Activated CD4-positive, alpha-beta T cell treated with anti-CD3 and anti-CD28 coated beads, Interleukin-10, Interleukin-2, amounts not matched to agents 100 ng/mL and 50 ng/mL, durations not matched to agents 16 hours and 8 hours (primary cell): ENCODE data around the gene ATAD1.
"Not testable (repeated sequence)": the region's sequence is repeated elsewhere in the genome, so short reads cannot be mapped to it uniquely, and the experiment has no call there.

Source experiments
- DNase-seq: peaks from one replicate; pipeline ENCODE4 v3.0.0-alpha.2; 2020

The ATAD1 gene

DNA sequence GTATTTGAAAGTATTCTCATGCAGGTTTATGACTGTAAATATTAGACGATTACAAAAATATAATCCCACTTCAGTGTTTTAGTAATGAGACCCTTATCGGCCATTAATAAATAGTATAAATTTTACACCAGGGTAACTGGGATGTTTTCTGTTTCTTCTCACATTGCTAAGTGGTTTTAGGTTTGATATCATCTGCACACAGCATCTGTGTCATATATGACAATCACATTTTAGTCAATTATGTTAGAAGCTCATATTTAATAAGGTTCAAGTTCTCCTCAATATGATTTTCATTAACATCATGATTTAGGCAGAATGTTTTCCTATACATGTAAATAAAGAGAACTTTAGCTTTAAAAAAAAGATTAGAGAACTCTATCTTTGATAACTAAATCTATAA, 66.8 kb downstream of the ATAD1 start:
- no peak for DNase-seq

- no peak for DNase-seq
These were observed 67.2 kb downstream of the ATAD1 start for GRCh38 chr10:87750817-87751216.

GRCh38 chr10:87750001-87750671, 67.9 kb downstream of the ATAD1 start:
- DNase-seq: peak; percentile 28

DNA sequence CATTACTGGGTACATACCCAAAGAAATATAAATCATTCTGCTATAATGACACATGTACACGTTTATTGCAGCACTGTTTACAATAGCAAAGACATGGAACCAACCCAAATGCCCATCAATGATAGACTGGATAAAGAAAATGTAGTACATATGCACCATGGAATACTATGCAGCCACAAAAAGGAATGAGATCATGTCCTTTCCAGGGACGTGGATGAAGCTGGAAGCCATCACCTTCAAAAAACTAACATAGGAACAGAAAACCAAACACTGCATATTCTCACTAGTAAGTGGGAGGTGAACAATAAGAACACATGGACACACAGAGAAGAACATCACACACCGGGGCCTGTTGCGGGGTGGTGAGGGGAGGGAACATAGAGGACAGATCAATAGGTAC, 69.8 kb downstream of the ATAD1 start:
- not testable (repeated sequence) for DNase-seq

GRCh38 chr10:87746911-87747310, 71.1 kb downstream of the ATAD1 start:
- DNase-seq: no peak

DNA sequence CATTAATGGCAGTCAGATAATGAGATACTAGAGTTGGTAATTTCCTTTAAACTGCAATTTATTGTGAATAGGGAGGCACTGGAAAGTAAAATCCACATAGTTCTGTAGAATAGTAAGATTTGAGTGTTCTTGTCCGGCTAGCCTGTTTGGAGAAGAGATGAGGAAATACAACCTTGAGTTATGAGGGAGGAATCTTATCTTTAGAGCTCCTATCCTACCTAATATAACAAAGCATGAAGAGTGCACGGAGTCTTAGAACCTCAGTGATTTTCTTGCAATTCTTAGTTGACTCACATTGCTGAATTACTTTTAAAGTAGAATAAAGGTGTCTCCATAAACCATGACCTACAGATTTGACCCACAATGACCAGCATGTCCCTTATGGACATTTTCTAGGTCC, 73.4 kb downstream of the ATAD1 start:
- DNase-seq: no peak

- not testable (repeated sequence) for DNase-seq
These were observed 74.9 kb downstream of the ATAD1 start for GRCh38 chr10:87742992-87743610.

GRCh38 chr10:87740254-87740655, 77.8 kb downstream of the ATAD1 start:
- DNase-seq: no peak

- no peak for DNase-seq
These were observed 78.3 kb downstream of the ATAD1 start for GRCh38 chr10:87739703-87740102.

- not testable (repeated sequence) for DNase-seq
These were observed 79.8 kb downstream of the ATAD1 start for GRCh38 chr10:87738253-87738652.

GRCh38 chr10:87734987-87735827, 82.8 kb downstream of the ATAD1 start:
- peak; percentile 43 for DNase-seq

GRCh38 chr10:87733081-87733480, 84.9 kb downstream of the ATAD1 start:
- no peak for DNase-seq

GRCh38 chr10:87729940-87730339, 88.1 kb downstream of the ATAD1 start:
- no peak for DNase-seq

GRCh38 chr10:87724789-87725188, 93.2 kb downstream of the ATAD1 start:
- DNase-seq: no peak

GRCh38 chr10:87723500-87723899, 94.5 kb downstream of the ATAD1 start:
- no peak for DNase-seq

DNA sequence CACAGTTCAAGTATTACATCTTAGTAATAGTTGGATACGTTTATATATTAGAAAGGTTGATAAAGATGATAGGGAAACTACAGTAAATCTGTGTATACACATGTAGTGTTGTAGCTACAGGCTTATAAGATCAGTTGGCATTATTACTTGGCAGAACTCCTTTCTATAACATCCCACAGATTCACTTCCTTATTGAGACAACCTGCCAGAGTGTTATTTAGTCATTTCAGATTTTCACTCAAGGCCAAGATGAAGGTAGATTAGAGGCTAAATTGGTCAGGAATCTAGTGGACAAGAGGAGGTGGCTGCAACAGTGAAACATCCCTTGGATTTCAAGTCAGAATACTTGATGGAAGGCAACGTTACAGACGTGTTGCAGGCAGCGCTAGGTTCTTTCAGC, 95.3 kb downstream of the ATAD1 start:
- no peak for DNase-seq

DNA sequence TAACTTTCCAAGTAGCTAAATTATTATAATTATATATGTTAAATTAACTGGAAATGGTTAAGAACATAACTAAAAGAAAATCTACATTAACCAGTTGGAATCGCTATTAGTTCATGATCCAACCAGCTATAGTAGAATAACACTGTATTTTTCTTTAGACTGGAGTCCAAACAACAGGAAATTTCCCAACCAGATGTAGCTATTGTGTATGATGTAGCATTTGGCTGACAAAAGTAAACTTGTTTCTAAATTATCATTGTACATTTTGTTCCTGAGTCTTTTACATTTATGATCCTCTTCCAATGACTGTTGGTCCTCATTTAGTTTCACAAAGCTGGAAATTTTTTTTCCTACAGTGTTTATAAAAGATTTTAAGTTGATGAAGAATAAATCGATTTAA, 96.2 kb downstream of the ATAD1 start:
- no peak for DNase-seq

GRCh38 chr10:87720665-87721064, 97.4 kb downstream of the ATAD1 start:
- no peak for DNase-seq

DNA sequence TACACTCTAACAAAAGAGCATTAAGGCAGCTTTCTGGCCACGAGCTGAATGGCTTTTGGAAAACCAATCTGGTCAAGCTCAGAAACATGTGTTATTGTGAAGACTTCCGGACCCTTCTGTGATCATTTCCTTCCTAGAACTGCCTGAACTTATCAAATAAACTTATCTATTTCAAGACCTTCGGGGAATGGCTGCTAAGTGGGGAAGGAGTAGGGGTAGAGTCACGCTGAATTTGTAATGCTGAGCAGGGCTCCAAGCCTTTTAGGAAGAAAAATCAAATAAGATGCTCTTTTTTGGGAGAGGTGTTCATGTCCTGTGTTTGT, 101.7 kb downstream of the ATAD1 start:
- DNase-seq: no peak

- DNase-seq: no peak
These were observed 102.3 kb downstream of the ATAD1 start for GRCh38 chr10:87715552-87716347.

GRCh38 chr10:87713707-87714106, 104.3 kb downstream of the ATAD1 start:
- no peak for DNase-seq

- no peak for DNase-seq
These were observed 105.0 kb downstream of the ATAD1 start for GRCh38 chr10:87712913-87713616.

- no peak for DNase-seq
These were observed 110.8 kb downstream of the ATAD1 start for GRCh38 chr10:87707254-87707653.
